Psoas muscle (tissue), 8 donors: ENCODE data around the gene SLC26A2. TPM values are rescaled to one million over a fixed set of nuclear protein-coding genes. Genes with fewer than 3 reads are reported as not detected.

Experiments
- ATAC-seq, 4 donors: fragments of 200-7000 bp; cut with Tn5 transposase; one replicate each; pipeline ENCODE4 v1.9.1; 2020; ENCODE audit warnings: moderate library complexity in 3 of 4, mild to moderate bottlenecking in 2 of 4
- DNase-seq, 2 donors: peaks; one replicate each; pipeline ENCODE4 v3.0.0-alpha.2; 2020
- H3K27ac ChIP-seq: fragments of 200-600 bp; one replicate; pipeline ENCODE4 v1.8.0; 2022
- H3K27me3 ChIP-seq, 3 donors: fragments of 200-600 bp in 1 of 3; one replicate each; pipeline versions ENCODE4 v1.6.1 to v1.8.0; 2013 to 2022; ENCODE audit warnings: low read length in 2 of 3, mild to moderate bottlenecking in 2 of 3, moderate library complexity in 1 of 3; ENCODE audit not compliant: insufficient read depth in 3 of 3
- H3K36me3 ChIP-seq, 2 donors: fragments of 200-600 bp in 1 of 2; one replicate each; pipeline versions ENCODE4 v1.6.1 to v1.8.0; 2013 to 2022; ENCODE audit warnings: low read depth in 1 of 2, mild to moderate bottlenecking in 1 of 2, moderate library complexity in 1 of 2; ENCODE audit not compliant: insufficient read depth in 1 of 2
- H3K4me1 ChIP-seq: fragments of 200-600 bp; one replicate; pipeline ENCODE4 v1.8.0; 2022
- H3K4me3 ChIP-seq: fragments of 200-600 bp; one replicate; pipeline ENCODE4 v1.8.0; 2022; ENCODE audit warnings: mild to moderate bottlenecking
- H3K9me3 ChIP-seq: fragments of 200-600 bp; one replicate; pipeline ENCODE4 v1.8.0; 2022
- CTCF ChIP-seq: fragments of 200-600 bp; IDR thresholded peaks from one replicate; pipeline ENCODE4 v1.8.0; 2022; ENCODE audit warnings: antibody characterized with exemption
- WGBS, 3 donors: extraction: QIAGEN DNeasy Blood & Tissue Kit; methylation state at CpG; one replicate each; pipeline versions ENCODE4 v1.1.6 to v1.1.7; 2013; 5-methylcytosine and 5-hydroxymethylcytosine counted together
- intact Hi-C, 2 donors: fragments of 100-400 bp; cut with DNase I; formaldehyde crosslinking; loops; one replicate each; pipeline versions ENCODE4 v1.11.0 to v1.14.2; 2022
- polyA plus RNA-seq, 3 donors: library from polyadenylated mRNA; stranded (reverse); fragments of 200-250 nt; gene quantifications; one replicate each; pipeline ENCODE4 v1.2.3, GENCODE V29; 2013
- total RNA-seq, 4 donors: library from RNA; stranded (reverse); fragmentation: NEBNext Ultra II Directional in 2 of 4; extraction: Animal tissue kit (Norgen Biotek cat#: 25700) in 2 of 4; gene quantifications; one replicate each; pipeline versions ENCODE4 v1.2.1 to v1.2.4, GENCODE V29; 2021 to 2023
- donor health status: healthy with polysubstance abuse.
- donor health status: DM: no; HTN: no; CAD: no; lungs with moderate emphysema.
- donor health status: Bipolar disorder and iron deficiency.
- donor health status: healthy.
- donor health status: DM: yes; HTN: yes; CAD: no.
- donor health status: DM: no; HTN: no; CAD: no.
- donor health status: DM: no; HTN: no; CAD: no.
- donor health status: DM: yes; HTN: yes; CAD: no.

SLC26A2 gene
- total and polyA plus RNA-seq, 7 donors = 4.0 to 20.1 (median 7.3) TPM

- WGBS, 3 donors = 92 to 98% (median 93%) methylated on average over 4 of the region's 4 CpGs
- TF ChIP-seq CTCF = no peak
- Histone ChIP-seq H3K27me3 (no peaks in the 10 kb centered on the region), H3K36me3 (peaks cover 10 to 75% of the 10 kb centered on the region in 2 donors), H3K4me1 (peaks cover 20% of the 10 kb centered on the region), H3K27ac (no peak overlapping the region), H3K4me3 (no peak overlapping the region), H3K9me3 (no peaks in the 10 kb centered on the region)
- DNase-seq = no peak
- intact Hi-C loops = no loop called here
- no peak for ATAC-seq
Observed at GRCh38 chr5:150006318-150006717, 45.8 kb downstream of the SLC26A2 start.

GRCh38 chr5:150007050-150007449 is 46.5 kb downstream of the SLC26A2 start:
- no peak for ATAC-seq
- intact Hi-C loops = no loop called here

GRCh38 chr5:150009671-150010387 is 49.3 kb downstream of the SLC26A2 start:
- 60 to 71% (median 67%) methylated on average over 6 of the region's 6 CpGs for WGBS, 3 donors
- intact Hi-C loops = no loop called here

More at GRCh38 chr5:150007050-150007449, 46.5 kb downstream of the SLC26A2 start:
- TF ChIP-seq CTCF = no peak
- peaks cover 10 to 82% of the 10 kb centered on the region in 2 donors for H3K36me3 ChIP-seq
- H3K4me3 ChIP-seq = no peak overlapping the region
- no peaks in the 10 kb centered on the region for H3K27me3 ChIP-seq
- H3K27ac ChIP-seq = no peak overlapping the region
- peaks cover 12% of the 10 kb centered on the region for H3K4me1 ChIP-seq
- no peaks in the 10 kb centered on the region for H3K9me3 ChIP-seq
- no peak for DNase-seq

GRCh38 chr5:150013931-150014330 is 53.4 kb downstream of the SLC26A2 start:
- ATAC-seq = no peak
- TF ChIP-seq CTCF = no peak
- no peaks in the 10 kb centered on the region for H3K4me1 ChIP-seq
- no peak for DNase-seq
- intact Hi-C loops = no loop called here
- H3K27ac ChIP-seq = no peak overlapping the region
- no peaks in the 10 kb centered on the region for H3K27me3 ChIP-seq
- H3K36me3 ChIP-seq = peaks cover 20 to 94% of the 10 kb centered on the region in 2 donors
- H3K9me3 ChIP-seq = no peaks in the 10 kb centered on the region
- H3K4me3 ChIP-seq = no peak overlapping the region
- WGBS, 3 donors = 96 to 97% (median 96%) methylated on average over 4 of the region's 4 CpGs

More at GRCh38 chr5:150009671-150010387, 49.3 kb downstream of the SLC26A2 start:
- H3K27me3 ChIP-seq = no peaks in the 10 kb centered on the region
- H3K4me1 ChIP-seq = no peaks in the 10 kb centered on the region
- DNase-seq = no peak
- TF ChIP-seq CTCF = no peak
- H3K27ac ChIP-seq = peak overlapping the region; percentile 31
- H3K4me3 ChIP-seq = no peak overlapping the region
- ATAC-seq = peak; percentile 37 to 85 (median 71)
- H3K36me3 ChIP-seq = peaks cover 18 to 99% of the 10 kb centered on the region in 2 donors
- no peaks in the 10 kb centered on the region for H3K9me3 ChIP-seq

- Histone ChIP-seq H3K27me3 (no peaks in the 10 kb centered on the region), H3K4me3 (no peak overlapping the region), H3K4me1 (no peaks in the 10 kb centered on the region), H3K36me3 (peaks cover 20 to 94% of the 10 kb centered on the region in 2 donors), H3K9me3 (no peaks in the 10 kb centered on the region), H3K27ac (no peak overlapping the region)
- WGBS, 3 donors = 97 to 99% (median 98%) methylated on average over 3 of the region's 3 CpGs
- no peak for TF ChIP-seq CTCF
- intact Hi-C loops = no loop called here
- no peak for ATAC-seq
- DNase-seq = no peak
Observed at GRCh38 chr5:150014456-150014855, 53.9 kb downstream of the SLC26A2 start.
